Measurements from ENCODE around the gene PPP6R3. TPM values are rescaled to one million over a fixed set of nuclear protein-coding genes. Genes with fewer than 3 reads are reported as not detected.

PPP6R3 gene
- total RNA-seq, 2 donors from 2014 or later, result 134 to 136 TPM

DNA sequence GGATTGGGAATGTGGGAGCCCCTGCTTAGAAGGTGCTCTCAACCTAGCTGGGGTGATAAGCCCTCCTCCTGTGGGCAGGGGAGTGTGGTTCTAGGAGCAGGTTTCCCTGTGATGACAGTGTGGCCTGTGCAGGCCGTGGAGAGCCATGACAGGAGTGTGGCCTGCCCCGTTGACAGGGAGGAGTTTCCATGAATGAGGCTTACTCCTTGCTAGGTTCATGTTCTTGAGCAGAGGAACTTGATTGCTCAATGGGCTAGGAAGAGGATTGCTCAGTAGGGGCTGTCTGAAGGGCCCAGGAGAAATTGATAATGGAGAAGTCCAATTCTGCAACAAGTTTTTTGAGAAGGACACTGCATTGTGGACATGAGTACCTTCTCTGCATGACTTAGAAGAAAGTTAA, 92.0 kb downstream of the PPP6R3 start:
- H3K9me3 ChIP-seq (ENCODE audit: control insufficient read depth, low read length, poor library complexity, severe bottlenecking), result no peaks in the 10 kb centered on the region
- H3K36me3 Mint-ChIP-seq (ENCODE audit: low read depth), result peaks cover 7% of the 10 kb centered on the region
- H3K27me3 Mint-ChIP-seq, result no peaks in the 10 kb centered on the region
- no peak for ATAC-seq
- DNase-seq, result no peak
- H3K27ac Mint-ChIP-seq, result peak overlapping the region; percentile 93
- H3K4me1 Mint-ChIP-seq, result peaks cover 36% of the 10 kb centered on the region
- no peak overlapping the region for H3K4me3 Mint-ChIP-seq

- DNase-seq, result no peak
- H3K27me3 Mint-ChIP-seq, result no peaks in the 10 kb centered on the region
- no peak for ATAC-seq
Observed at GRCh38 chr11:68560216-68560615, 99.7 kb downstream of the PPP6R3 start.

GRCh38 chr11:68563454-68563853, 102.9 kb downstream of the PPP6R3 start:
- DNase-seq, result no peak
- peak overlapping the region; percentile 47 for H3K27ac Mint-ChIP-seq
- peaks cover 22% of the 10 kb centered on the region for H3K4me1 Mint-ChIP-seq
- no peak overlapping the region for H3K4me3 Mint-ChIP-seq
- ATAC-seq, result no peak
- H3K27me3 Mint-ChIP-seq, result no peaks in the 10 kb centered on the region
- no peaks in the 10 kb centered on the region for H3K9me3 ChIP-seq (ENCODE audit: control insufficient read depth, low read length, poor library complexity, severe bottlenecking)
- H3K36me3 Mint-ChIP-seq (ENCODE audit: low read depth), result peaks cover 15% of the 10 kb centered on the region

More at GRCh38 chr11:68560216-68560615, 99.7 kb downstream of the PPP6R3 start:
- no peak overlapping the region for H3K4me3 Mint-ChIP-seq
- peaks cover 11% of the 10 kb centered on the region for H3K4me1 Mint-ChIP-seq
- peak overlapping the region; percentile 27 for H3K27ac Mint-ChIP-seq
- H3K9me3 ChIP-seq (ENCODE audit: control insufficient read depth, low read length, poor library complexity, severe bottlenecking), result no peaks in the 10 kb centered on the region
- peaks cover 4% of the 10 kb centered on the region for H3K36me3 Mint-ChIP-seq (ENCODE audit: low read depth)

DNA sequence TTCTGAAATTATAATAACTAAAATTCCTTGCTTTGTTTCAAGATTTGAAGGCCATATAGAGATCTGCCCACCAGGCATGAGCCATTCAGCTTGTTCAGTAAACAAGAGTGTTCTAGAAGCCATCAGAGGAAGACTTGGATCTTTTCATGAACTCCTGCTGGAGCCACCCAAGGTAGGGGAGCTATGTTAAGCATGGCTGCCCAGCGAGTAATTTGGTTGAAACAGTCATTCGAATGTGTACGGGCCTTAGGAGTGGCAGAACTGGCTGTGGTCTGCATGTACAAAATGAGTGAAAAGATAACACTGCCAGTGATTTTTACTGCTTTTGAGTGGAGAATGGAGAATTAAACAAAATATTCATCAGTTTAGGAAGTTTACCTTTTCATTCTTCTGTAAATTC, 103.7 kb downstream of the PPP6R3 start:
- H3K4me3 Mint-ChIP-seq, result no peak overlapping the region
- H3K4me1 Mint-ChIP-seq, result peaks cover 24% of the 10 kb centered on the region
- DNase-seq (no peak), ATAC-seq (no peak)
- H3K9me3 ChIP-seq (ENCODE audit: control insufficient read depth, low read length, poor library complexity, severe bottlenecking), result no peaks in the 10 kb centered on the region
- H3K36me3 Mint-ChIP-seq (ENCODE audit: low read depth), result peaks cover 16% of the 10 kb centered on the region
- no peaks in the 10 kb centered on the region for H3K27me3 Mint-ChIP-seq
- no peak overlapping the region for H3K27ac Mint-ChIP-seq

- Mint-ChIP-seq H3K27me3 (no peaks in the 10 kb centered on the region), H3K4me1 (peaks cover 24% of the 10 kb centered on the region), H3K27ac (peak overlapping the region; percentile 43), H3K36me3 (ENCODE audit: low read depth) (peaks cover 16% of the 10 kb centered on the region), H3K4me3 (no peak overlapping the region)
- ATAC-seq (no peak), DNase-seq (no peak)
- no peaks in the 10 kb centered on the region for H3K9me3 ChIP-seq (ENCODE audit: control insufficient read depth, low read length, poor library complexity, severe bottlenecking)
Observed at GRCh38 chr11:68565768-68566167, 105.2 kb downstream of the PPP6R3 start.

GRCh38 chr11:68567553-68567952, 107.0 kb downstream of the PPP6R3 start:
- DNase-seq (no peak), ATAC-seq (no peak)
- peaks cover 22% of the 10 kb centered on the region for H3K4me1 Mint-ChIP-seq
- H3K4me3 Mint-ChIP-seq, result no peak overlapping the region
- H3K27ac Mint-ChIP-seq, result no peak overlapping the region
- peaks cover 16% of the 10 kb centered on the region for H3K36me3 Mint-ChIP-seq (ENCODE audit: low read depth)
- no peaks in the 10 kb centered on the region for H3K9me3 ChIP-seq (ENCODE audit: control insufficient read depth, low read length, poor library complexity, severe bottlenecking)
- no peaks in the 10 kb centered on the region for H3K27me3 Mint-ChIP-seq

DNA sequence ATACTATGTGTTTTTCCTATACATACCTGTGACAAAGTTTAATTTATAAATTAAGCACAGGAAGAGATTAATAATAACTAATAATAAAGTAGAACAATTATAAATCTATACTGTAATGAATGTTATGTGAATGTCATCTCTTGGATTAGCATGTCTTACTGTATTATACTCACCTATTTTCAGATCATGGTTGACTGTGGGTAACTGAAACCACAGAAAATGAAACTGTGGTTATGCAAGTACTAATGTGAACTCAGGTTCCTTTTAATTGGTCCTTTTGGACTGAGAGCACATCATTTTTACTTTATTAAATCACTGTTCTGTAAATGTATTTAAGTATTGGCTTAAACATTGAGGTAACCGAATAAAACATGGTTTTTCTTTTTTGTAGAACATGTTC, 108.8 kb downstream of the PPP6R3 start:
- peaks cover 18% of the 10 kb centered on the region for H3K36me3 Mint-ChIP-seq (ENCODE audit: low read depth)
- peak; percentile 49 for ATAC-seq
- no peaks in the 10 kb centered on the region for H3K27me3 Mint-ChIP-seq
- H3K9me3 ChIP-seq (ENCODE audit: control insufficient read depth, low read length, poor library complexity, severe bottlenecking), result no peaks in the 10 kb centered on the region
- no peak for DNase-seq
- no peak overlapping the region for H3K4me3 Mint-ChIP-seq
- H3K27ac Mint-ChIP-seq, result peak overlapping the region; percentile 27
- peaks cover 25% of the 10 kb centered on the region for H3K4me1 Mint-ChIP-seq

DNA sequence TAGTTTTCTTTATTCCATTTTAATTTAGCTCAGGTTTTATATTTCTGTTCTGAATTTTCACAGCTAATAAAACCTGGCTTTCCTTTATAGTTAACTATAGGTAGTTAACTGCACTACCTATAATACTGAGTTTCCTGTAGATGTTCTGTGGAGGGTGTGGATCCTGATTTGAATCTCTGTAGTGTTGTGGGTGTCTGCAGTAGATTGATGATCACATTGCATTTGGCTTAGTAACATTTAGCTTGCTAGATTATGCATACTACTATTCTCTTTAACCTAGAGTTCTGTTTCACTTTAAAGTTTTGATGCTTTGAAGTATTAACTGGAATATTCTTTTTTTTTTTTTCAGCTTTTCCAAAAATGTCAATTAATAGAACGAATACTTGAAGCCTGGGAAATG, 110.1 kb downstream of the PPP6R3 start:
- ATAC-seq, result no peak
- peak overlapping the region; percentile 27 for H3K27ac Mint-ChIP-seq
- no peak overlapping the region for H3K4me3 Mint-ChIP-seq
- no peaks in the 10 kb centered on the region for H3K9me3 ChIP-seq (ENCODE audit: control insufficient read depth, low read length, poor library complexity, severe bottlenecking)
- peaks cover 10% of the 10 kb centered on the region for H3K36me3 Mint-ChIP-seq (ENCODE audit: low read depth)
- H3K4me1 Mint-ChIP-seq, result peaks cover 20% of the 10 kb centered on the region
- DNase-seq, result no peak
- no peaks in the 10 kb centered on the region for H3K27me3 Mint-ChIP-seq

DNA sequence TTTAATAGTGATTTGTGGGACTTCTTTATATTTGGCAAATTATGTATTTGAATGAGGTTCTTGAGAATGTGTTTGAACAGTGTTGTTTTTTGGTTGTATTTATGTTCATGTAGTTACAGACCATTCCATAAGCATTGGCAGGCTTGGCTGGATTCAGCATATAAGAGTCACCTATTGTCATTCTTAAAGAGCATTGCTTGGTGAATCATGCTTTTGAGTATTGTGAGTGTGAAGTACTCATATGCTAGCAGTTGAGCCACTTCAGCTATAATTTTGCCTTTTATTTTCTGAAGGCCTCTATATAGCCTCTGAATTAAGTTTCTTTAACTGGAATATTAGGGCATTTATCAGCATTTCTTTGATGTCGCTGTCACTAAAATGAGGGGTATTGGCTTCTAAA, 113.8 kb downstream of the PPP6R3 start:
- H3K27ac Mint-ChIP-seq, result no peak overlapping the region
- ATAC-seq (no peak), DNase-seq (no peak)
- no peaks in the 10 kb centered on the region for H3K9me3 ChIP-seq (ENCODE audit: control insufficient read depth, low read length, poor library complexity, severe bottlenecking)
- H3K27me3 Mint-ChIP-seq, result no peaks in the 10 kb centered on the region
- peaks cover 2% of the 10 kb centered on the region for H3K36me3 Mint-ChIP-seq (ENCODE audit: low read depth)
- H3K4me3 Mint-ChIP-seq, result no peak overlapping the region
- peaks cover 13% of the 10 kb centered on the region for H3K4me1 Mint-ChIP-seq

DNA sequence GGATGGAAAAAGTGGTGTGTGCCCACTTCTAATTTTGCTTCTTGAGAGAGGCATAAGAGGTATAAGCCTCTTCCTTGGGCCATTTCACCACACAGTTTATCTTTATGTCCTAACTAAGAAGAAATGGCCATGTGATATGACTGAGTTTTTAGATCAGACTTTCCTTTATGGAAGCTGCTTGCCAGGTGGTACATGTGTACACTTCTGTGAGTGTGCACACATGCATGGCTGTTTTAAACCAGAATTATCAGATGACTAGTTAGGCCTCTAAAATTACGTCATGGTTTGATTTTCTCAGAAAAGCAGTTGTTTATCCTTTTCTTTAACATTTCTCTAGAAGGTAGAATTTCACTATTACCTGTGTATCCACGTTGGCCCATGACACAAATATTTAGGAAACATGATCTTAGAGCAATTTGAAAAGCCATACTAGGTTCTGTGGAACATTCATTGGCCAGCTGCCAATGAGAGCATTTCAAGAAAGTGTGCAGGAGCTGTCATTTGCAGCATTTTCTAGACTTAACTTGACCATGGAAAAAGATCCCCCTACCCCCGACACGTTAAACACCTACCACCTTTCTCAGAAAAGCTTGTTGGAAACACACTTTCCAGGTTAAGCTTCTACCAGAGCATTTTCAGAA, 114.6 kb downstream of the PPP6R3 start:
- Mint-ChIP-seq H3K36me3 (ENCODE audit: low read depth) (peaks cover 7% of the 10 kb centered on the region), H3K27ac (no peak overlapping the region), H3K4me3 (no peak overlapping the region), H3K27me3 (no peaks in the 10 kb centered on the region), H3K4me1 (peaks cover 17% of the 10 kb centered on the region)
- DNase-seq (no peak), ATAC-seq (no peak)
- H3K9me3 ChIP-seq (ENCODE audit: control insufficient read depth, low read length, poor library complexity, severe bottlenecking), result no peaks in the 10 kb centered on the region

DNA sequence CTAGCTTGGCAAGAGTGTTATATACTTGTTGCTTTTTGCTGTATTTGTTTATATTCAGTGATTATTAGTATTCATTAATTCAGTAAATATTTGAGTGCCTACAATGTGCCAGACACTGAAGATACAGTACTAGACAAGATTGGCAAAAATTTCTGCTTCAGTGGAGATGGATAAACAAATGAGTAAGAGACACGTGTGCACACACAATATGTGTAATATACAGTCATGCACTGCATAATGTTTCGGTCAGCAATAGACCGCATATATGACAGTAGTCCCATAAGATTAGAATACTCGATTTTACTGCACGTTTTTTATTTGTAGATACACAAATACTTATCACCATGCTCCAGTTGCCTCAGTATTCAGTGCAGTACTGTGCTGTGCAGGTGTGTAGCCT, 118.9 kb downstream of the PPP6R3 start:
- no peak for ATAC-seq
- H3K27me3 Mint-ChIP-seq, result no peaks in the 10 kb centered on the region
- no peak overlapping the region for H3K27ac Mint-ChIP-seq
- H3K9me3 ChIP-seq (ENCODE audit: control insufficient read depth, low read length, poor library complexity, severe bottlenecking), result no peaks in the 10 kb centered on the region
- no peak for DNase-seq
- H3K4me1 Mint-ChIP-seq, result peaks cover 17% of the 10 kb centered on the region
- peaks cover 10% of the 10 kb centered on the region for H3K36me3 Mint-ChIP-seq (ENCODE audit: low read depth)
- H3K4me3 Mint-ChIP-seq, result no peak overlapping the region

DNA sequence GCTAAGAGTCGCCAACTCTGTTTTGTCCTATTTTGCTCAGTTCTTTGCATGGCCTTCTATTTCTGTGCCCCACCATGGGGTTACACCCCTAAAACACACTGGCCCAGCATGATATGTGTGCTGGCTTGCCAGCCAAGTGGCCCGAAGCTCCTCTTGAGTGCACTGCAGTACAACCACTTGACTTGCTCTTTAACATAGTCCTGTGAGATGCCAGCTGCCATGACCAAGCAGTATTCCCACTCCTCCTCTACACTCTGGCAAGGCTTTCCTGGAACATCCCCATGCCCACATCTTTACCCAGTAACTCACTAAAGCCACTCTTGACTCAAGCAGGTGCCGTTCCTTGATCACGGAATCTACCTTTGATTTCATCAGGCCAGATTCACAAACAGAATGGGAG, 120.9 kb downstream of the PPP6R3 start:
- H3K4me3 Mint-ChIP-seq, result no peak overlapping the region
- ATAC-seq (no peak), DNase-seq (no peak)
- H3K27me3 Mint-ChIP-seq, result no peaks in the 10 kb centered on the region
- peaks cover 12% of the 10 kb centered on the region for H3K4me1 Mint-ChIP-seq
- H3K9me3 ChIP-seq (ENCODE audit: control insufficient read depth, low read length, poor library complexity, severe bottlenecking), result no peaks in the 10 kb centered on the region
- H3K36me3 Mint-ChIP-seq (ENCODE audit: low read depth), result peaks cover 10% of the 10 kb centered on the region
- no peak overlapping the region for H3K27ac Mint-ChIP-seq

- Mint-ChIP-seq H3K4me1 (peaks cover 12% of the 10 kb centered on the region), H3K27me3 (no peaks in the 10 kb centered on the region), H3K4me3 (no peak overlapping the region), H3K27ac (peak overlapping the region; percentile 56), H3K36me3 (ENCODE audit: low read depth) (peaks cover 10% of the 10 kb centered on the region)
- no peaks in the 10 kb centered on the region for H3K9me3 ChIP-seq (ENCODE audit: control insufficient read depth, low read length, poor library complexity, severe bottlenecking)
- DNase-seq (no peak), ATAC-seq (no peak)
Observed at GRCh38 chr11:68581901-68582300, 121.3 kb downstream of the PPP6R3 start.

- H3K4me1 Mint-ChIP-seq, result peaks cover 12% of the 10 kb centered on the region
- DNase-seq, result no peak
- no peaks in the 10 kb centered on the region for H3K27me3 Mint-ChIP-seq
- H3K36me3 Mint-ChIP-seq (ENCODE audit: low read depth), result peaks cover 12% of the 10 kb centered on the region
- no peak overlapping the region for H3K4me3 Mint-ChIP-seq
- no peaks in the 10 kb centered on the region for H3K9me3 ChIP-seq (ENCODE audit: control insufficient read depth, low read length, poor library complexity, severe bottlenecking)
- peak overlapping the region; percentile 56 for H3K27ac Mint-ChIP-seq
- ATAC-seq, result no peak
Observed at GRCh38 chr11:68582416-68583040, 122.0 kb downstream of the PPP6R3 start.
